ENCODE measurements around the gene PRKCA.
"Not testable (repeated sequence)": the region's sequence is repeated elsewhere in the genome, so short reads cannot be mapped to it uniquely, and the experiment has no call there.

PRKCA gene

GRCh38 chr17:66611397-66611796 is 309.0 kb downstream of the PRKCA start:
- Histone ChIP-seq H3K27me3 (no peaks in the 10 kb centered on the region), H3K4me3 (ENCODE audit: low read depth, low read length) (no peak overlapping the region)

GRCh38 chr17:66612993-66613392 is 310.6 kb downstream of the PRKCA start:
- no peaks in the 10 kb centered on the region; the same call in 1 of the 2 replicates for H3K9me3 ChIP-seq
- TF ChIP-seq CTCF (IDR thresholded peaks at IDR 0.05; ENCODE audit: low read depth, low read length) = no peak
- H3K27me3 ChIP-seq = no peaks in the 10 kb centered on the region
- no peak overlapping the region for H3K4me3 ChIP-seq (ENCODE audit: low read depth, low read length)
- no peaks in the 10 kb centered on the region for H3K36me3 ChIP-seq
- H3K4me1 ChIP-seq = no peaks in the 10 kb centered on the region
- DNase-seq = no peak

More at GRCh38 chr17:66611397-66611796, 309.0 kb downstream of the PRKCA start:
- no peak for TF ChIP-seq CTCF (IDR thresholded peaks at IDR 0.05; ENCODE audit: low read depth, low read length)
- DNase-seq = no peak
- H3K4me1 ChIP-seq = no peaks in the 10 kb centered on the region
- H3K9me3 ChIP-seq = no peaks in the 10 kb centered on the region; the same call in 1 of the 2 replicates
- no peaks in the 10 kb centered on the region for H3K36me3 ChIP-seq

- H3K4me3 ChIP-seq (ENCODE audit: low read depth, low read length) = no peak overlapping the region
- no peaks in the 10 kb centered on the region for H3K36me3 ChIP-seq
- no peaks in the 10 kb centered on the region for H3K4me1 ChIP-seq
- no peaks in the 10 kb centered on the region; the same call in 1 of the 2 replicates for H3K9me3 ChIP-seq
- no peaks in the 10 kb centered on the region for H3K27me3 ChIP-seq
- no peak for TF ChIP-seq CTCF (IDR thresholded peaks at IDR 0.05; ENCODE audit: low read depth, low read length)
- no peak for DNase-seq
These were observed 312.1 kb downstream of the PRKCA start for GRCh38 chr17:66614469-66614868.

- no peak for DNase-seq
- Histone ChIP-seq H3K4me1 (no peaks in the 10 kb centered on the region; the same call in 1 of the 2 replicates), H3K4me3 (ENCODE audit: low read depth, low read length) (no peak overlapping the region), H3K36me3 (no peaks in the 10 kb centered on the region), H3K9me3 (no peaks in the 10 kb centered on the region), H3K27me3 (no peaks in the 10 kb centered on the region)
- no peak for TF ChIP-seq CTCF (IDR thresholded peaks at IDR 0.05; ENCODE audit: low read depth, low read length)
These were observed 316.8 kb downstream of the PRKCA start for GRCh38 chr17:66619206-66619605.

- Histone ChIP-seq H3K4me3 (ENCODE audit: low read depth, low read length) (no peak overlapping the region), H3K4me1 (peaks cover 7% of the 10 kb centered on the region), H3K27me3 (no peaks in the 10 kb centered on the region), H3K36me3 (no peaks in the 10 kb centered on the region), H3K9me3 (no peaks in the 10 kb centered on the region)
- no peak for TF ChIP-seq CTCF (IDR thresholded peaks at IDR 0.05; ENCODE audit: low read depth, low read length)
- no peak for DNase-seq
These were observed 318.1 kb downstream of the PRKCA start for GRCh38 chr17:66620528-66620927.

GRCh38 chr17:66624630-66625029 is 322.2 kb downstream of the PRKCA start:
- not testable (repeated sequence) for H3K27me3 ChIP-seq; H3K36me3 ChIP-seq; H3K4me3 ChIP-seq (ENCODE audit: low read depth, low read length); DNase-seq; H3K4me1 ChIP-seq; H3K9me3 ChIP-seq

GRCh38 chr17:66625311-66625767 is 322.9 kb downstream of the PRKCA start:
- DNase-seq = no peak
- peak; percentile 69 for TF ChIP-seq CTCF (IDR thresholded peaks at IDR 0.05; ENCODE audit: low read depth, low read length)
- H3K27me3 ChIP-seq = no peaks in the 10 kb centered on the region
- no peaks in the 10 kb centered on the region for H3K9me3 ChIP-seq
- H3K36me3 ChIP-seq = no peaks in the 10 kb centered on the region
- H3K4me3 ChIP-seq (ENCODE audit: low read depth, low read length) = no peak overlapping the region
- H3K4me1 ChIP-seq = peaks cover 10% of the 10 kb centered on the region
